ENCODE measurements around the gene CALCR. TPM values are rescaled to one million over a fixed set of nuclear protein-coding genes. Genes with fewer than 3 reads are reported as not detected.
"Not testable (repeated sequence)": the region's sequence is repeated elsewhere in the genome, so short reads cannot be mapped to it uniquely, and the experiment has no call there.

CALCR gene
- total RNA-seq, 1 donor from 2014 or later, result not detected

GRCh38 chr7:93535616-93536015, 38.9 kb downstream of the CALCR start:
- TF ChIP-seq CTCF (IDR thresholded peaks at IDR 0.05), result no peak
- DNase-seq (no peak), ATAC-seq (no peak)
- Histone ChIP-seq H3K27ac (no peak overlapping the region), H3K27me3 (no peaks in the 10 kb centered on the region), H3K36me3 (no peaks in the 10 kb centered on the region), H3K9me3 (no peaks in the 10 kb centered on the region), H3K4me1 (no peaks in the 10 kb centered on the region), H3K4me3 (no peak overlapping the region)
- intact Hi-C loops (cut with DNase I), result no loop called here

- Histone ChIP-seq H3K36me3 (no peaks in the 10 kb centered on the region), H3K4me1 (no peaks in the 10 kb centered on the region), H3K27me3 (no peaks in the 10 kb centered on the region), H3K4me3 (no peak overlapping the region), H3K9me3 (no peaks in the 10 kb centered on the region), H3K27ac (no peak overlapping the region)
- DNase-seq (no peak), ATAC-seq (no peak)
- intact Hi-C loops (cut with DNase I), result no loop called here
- TF ChIP-seq CTCF (IDR thresholded peaks at IDR 0.05), result no peak
These were observed 43.8 kb downstream of the CALCR start for GRCh38 chr7:93530701-93531100.

GRCh38 chr7:93516834-93517233, 57.7 kb downstream of the CALCR start:
- H3K4me3 ChIP-seq, result no peak overlapping the region
- no peak for TF ChIP-seq CTCF (IDR thresholded peaks at IDR 0.05)
- no peaks in the 10 kb centered on the region for H3K9me3 ChIP-seq
- ATAC-seq, result no peak
- H3K36me3 ChIP-seq, result no peaks in the 10 kb centered on the region
- no peaks in the 10 kb centered on the region for H3K27me3 ChIP-seq
- intact Hi-C loops (cut with DNase I), result no loop called here
- DNase-seq, result no peak
- no peaks in the 10 kb centered on the region for H3K4me1 ChIP-seq
- H3K27ac ChIP-seq, result no peak overlapping the region

- Histone ChIP-seq H3K27ac (no peak overlapping the region), H3K9me3 (no peaks in the 10 kb centered on the region), H3K4me3 (no peak overlapping the region), H3K4me1 (no peaks in the 10 kb centered on the region), H3K27me3 (no peaks in the 10 kb centered on the region), H3K36me3 (no peaks in the 10 kb centered on the region)
- ATAC-seq (no peak), DNase-seq (no peak)
- TF ChIP-seq CTCF (IDR thresholded peaks at IDR 0.05), result no peak
- intact Hi-C loops (cut with DNase I), result no loop called here
These were observed 59.4 kb downstream of the CALCR start for GRCh38 chr7:93515144-93515543.

- ATAC-seq, result no peak
- H3K9me3 ChIP-seq, result no peaks in the 10 kb centered on the region
- H3K36me3 ChIP-seq, result no peaks in the 10 kb centered on the region
- DNase-seq, result no peak
- no peaks in the 10 kb centered on the region for H3K4me1 ChIP-seq
- no peak for TF ChIP-seq CTCF (IDR thresholded peaks at IDR 0.05)
- no peak overlapping the region for H3K27ac ChIP-seq
- H3K4me3 ChIP-seq, result no peak overlapping the region
- no peaks in the 10 kb centered on the region for H3K27me3 ChIP-seq
- intact Hi-C loops (cut with DNase I), result no loop called here
These were observed 65.2 kb downstream of the CALCR start for GRCh38 chr7:93509303-93509702.

- Histone ChIP-seq H3K4me3 (no peak overlapping the region), H3K27me3 (no peaks in the 10 kb centered on the region), H3K9me3 (no peaks in the 10 kb centered on the region), H3K27ac (no peak overlapping the region), H3K4me1 (no peaks in the 10 kb centered on the region), H3K36me3 (no peaks in the 10 kb centered on the region)
- intact Hi-C loops (cut with DNase I), result no loop called here
- TF ChIP-seq CTCF (IDR thresholded peaks at IDR 0.05), result no peak
- ATAC-seq, result peak; percentile 25
- DNase-seq, result no peak
These were observed 71.4 kb downstream of the CALCR start for GRCh38 chr7:93503088-93503487.

GRCh38 chr7:93491860-93492259, 82.7 kb downstream of the CALCR start:
- ATAC-seq; H3K27me3 ChIP-seq; H3K27ac ChIP-seq; H3K9me3 ChIP-seq; DNase-seq; intact Hi-C loops (cut with DNase I); H3K4me3 ChIP-seq; H3K4me1 ChIP-seq; H3K36me3 ChIP-seq: not testable (repeated sequence)

Data from upper lobe of right lung (tissue), 1 donor.